Uterus (tissue), 4 donors: ENCODE measurements around the gene PARD3. TPM values are rescaled to one million over a fixed set of nuclear protein-coding genes. Genes with fewer than 3 reads are reported as not detected.

Source experiments
- DNase-seq, 2 donors: peaks; one replicate each; pipeline ENCODE4 v3.0.0-alpha.2; 2019 to 2020
- H3K27ac ChIP-seq, 2 donors: fragments of 200-600 bp; sonication (generic); 1 replicate in 1 of 2; 2 replicates in 1 of 2; pipeline ENCODE4 v1.5.1; 2016 to 2018
- H3K27me3 ChIP-seq, 2 donors: fragments of 200-600 bp; sonication (generic); one replicate each; pipeline ENCODE4 v1.5.1; 2018 to 2019; ENCODE audit warnings: control low read depth in 1 of 2
- H3K36me3 ChIP-seq, 2 donors: fragments of 200-600 bp; sonication (generic); one replicate each; pipeline ENCODE4 v1.5.1; 2019; ENCODE audit warnings: control low read depth in 1 of 2
- H3K4me1 ChIP-seq, 2 donors: fragments of 200-600 bp; sonication (generic); one replicate each; pipeline ENCODE4 v1.5.1; 2018 to 2019; ENCODE audit warnings: control low read depth in 1 of 2
- H3K4me3 ChIP-seq, 2 donors: fragments of 200-600 bp; sonication (generic); 1 replicate in 1 of 2; 2 replicates in 1 of 2; pipeline ENCODE4 v1.5.1; 2018 to 2019; ENCODE audit warnings: mild to moderate bottlenecking in 1 of 2
- H3K9me3 ChIP-seq, 2 donors: fragments of 200-600 bp; sonication (generic); one replicate each; pipeline ENCODE4 v1.5.1; 2019; ENCODE audit warnings: control low read depth in 1 of 2
- POLR2A ChIP-seq, 2 donors: fragments of 450-650 bp; IDR thresholded peaks; one replicate each; pipeline ENCODE4 v1.6.1; 2016; ENCODE audit warnings: antibody characterized with exemption in 2 of 2, mild to moderate bottlenecking in 1 of 2, moderate library complexity in 1 of 2
- intact Hi-C: fragments of 100-400 bp; cut with DNase I; formaldehyde crosslinking; loops from one replicate; pipeline ENCODE4 v1.15.1; 2023; ENCODE audit warnings: low total_unique reads
- total RNA-seq, 4 donors: library from RNA; depleted of rRNA in 3 of 4; stranded (reverse); fragments of >200 nt in 3 of 4; gene quantifications; one replicate each; pipeline versions ENCODE4 v1.1.0 to v1.2.4, GENCODE V29; 2014 to 2023
- TF ChIP-seq, protein P1 (sequence below), 4 experiments: fragments of 200-600 bp in 2 of 4; fragments of 450-650 bp in 2 of 4; sonication (generic) in 2 of 4; IDR thresholded peaks; one replicate each; pipeline ENCODE4 v1.5.1; 2016 to 2019; ENCODE audit warnings: antibody characterized with exemption in 4 of 4, mild to moderate bottlenecking in 2 of 4, moderate library complexity in 1 of 4
- donor health status: DM: yes; HTN: yes; CAD: no.

The PARD3 gene
- total RNA-seq, 4 donors from 2014 or later, result 42.1 to 96.1 (median 51.5) TPM

- DNase-seq, result peak; percentile 25 to 30
- H3K4me1 ChIP-seq, result peaks cover 4 to 13% of the 10 kb centered on the region in 2 donors
- H3K27me3 ChIP-seq, result no peaks in the 10 kb centered on the region
- no peaks in the 10 kb centered on the region for H3K36me3 ChIP-seq
- TF ChIP-seq POLR2A (IDR thresholded peaks at IDR 0.05), result no peak
- TF ChIP-seq, protein P1, sequence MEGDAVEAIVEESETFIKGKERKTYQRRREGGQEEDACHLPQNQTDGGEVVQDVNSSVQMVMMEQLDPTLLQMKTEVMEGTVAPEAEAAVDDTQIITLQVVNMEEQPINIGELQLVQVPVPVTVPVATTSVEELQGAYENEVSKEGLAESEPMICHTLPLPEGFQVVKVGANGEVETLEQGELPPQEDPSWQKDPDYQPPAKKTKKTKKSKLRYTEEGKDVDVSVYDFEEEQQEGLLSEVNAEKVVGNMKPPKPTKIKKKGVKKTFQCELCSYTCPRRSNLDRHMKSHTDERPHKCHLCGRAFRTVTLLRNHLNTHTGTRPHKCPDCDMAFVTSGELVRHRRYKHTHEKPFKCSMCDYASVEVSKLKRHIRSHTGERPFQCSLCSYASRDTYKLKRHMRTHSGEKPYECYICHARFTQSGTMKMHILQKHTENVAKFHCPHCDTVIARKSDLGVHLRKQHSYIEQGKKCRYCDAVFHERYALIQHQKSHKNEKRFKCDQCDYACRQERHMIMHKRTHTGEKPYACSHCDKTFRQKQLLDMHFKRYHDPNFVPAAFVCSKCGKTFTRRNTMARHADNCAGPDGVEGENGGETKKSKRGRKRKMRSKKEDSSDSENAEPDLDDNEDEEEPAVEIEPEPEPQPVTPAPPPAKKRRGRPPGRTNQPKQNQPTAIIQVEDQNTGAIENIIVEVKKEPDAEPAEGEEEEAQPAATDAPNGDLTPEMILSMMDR (IDR thresholded peaks at IDR 0.05), result no peak
- H3K4me3 ChIP-seq, result peak overlapping the region; percentile 56 to 94
- intact Hi-C loops, result loop anchor here (10.0 kb wide), 1 partner anchor 132 kb away; no protein-coding TSS in a partner anchor
- no peaks in the 10 kb centered on the region for H3K9me3 ChIP-seq
- peak overlapping the region; percentile 88 to 95 for H3K27ac ChIP-seq
Observed at GRCh38 chr10:34816501-34817002, 1.5 kb upstream of the PARD3 start.

GRCh38 chr10:34816085-34816496, 995 bp upstream of the PARD3 start:
- Histone ChIP-seq H3K27me3 (no peaks in the 10 kb centered on the region), H3K4me3 (peak overlapping the region; percentile 56 to 94), H3K27ac (peak overlapping the region; percentile 88 to 95), H3K4me1 (peaks cover 4 to 13% of the 10 kb centered on the region in 2 donors), H3K36me3 (no peaks in the 10 kb centered on the region), H3K9me3 (no peaks in the 10 kb centered on the region)
- intact Hi-C loops, result loop anchor here (10.0 kb wide), 1 partner anchor 131 kb away; no protein-coding TSS in a partner anchor
- no peak for DNase-seq
- TF ChIP-seq, protein P1 (IDR thresholded peaks at IDR 0.05), result no peak
- no peak for TF ChIP-seq POLR2A (IDR thresholded peaks at IDR 0.05)

DNA sequence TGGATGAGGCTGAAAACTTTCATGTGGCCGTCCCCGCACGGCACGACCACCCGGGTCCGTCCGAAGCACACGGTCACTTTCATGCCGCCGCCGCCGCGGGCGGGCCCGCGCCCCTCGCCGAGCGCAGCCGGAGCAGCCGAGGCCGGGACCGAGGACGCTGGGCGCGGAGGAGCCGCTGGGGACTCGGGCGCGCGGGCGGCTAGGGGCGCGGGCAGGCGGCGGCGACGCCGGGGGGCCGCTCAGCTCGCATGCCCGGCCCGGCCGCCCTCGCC, 247 bp downstream of the PARD3 start:
- Histone ChIP-seq H3K27me3 (no peaks in the 10 kb centered on the region), H3K4me3 (peak overlapping the region; percentile 56 to 94), H3K4me1 (peaks cover 4 to 13% of the 10 kb centered on the region in 2 donors), H3K9me3 (no peaks in the 10 kb centered on the region), H3K36me3 (no peaks in the 10 kb centered on the region), H3K27ac (peak overlapping the region; percentile 88 to 95)
- TF ChIP-seq, protein P1 (IDR thresholded peaks at IDR 0.05), result no peak
- no peak for TF ChIP-seq POLR2A (IDR thresholded peaks at IDR 0.05)
- intact Hi-C loops, result loop anchor here (10.0 kb wide), 1 partner anchor 130 kb away; no protein-coding TSS in a partner anchor
- no peak for DNase-seq

- intact Hi-C loops, result loop anchor here (10.0 kb wide), 1 partner anchor 130 kb away; no protein-coding TSS in a partner anchor
- H3K4me3 ChIP-seq, result peak overlapping the region; percentile 56 to 94
- H3K4me1 ChIP-seq, result peaks cover 4 to 13% of the 10 kb centered on the region in 2 donors
- peak overlapping the region; percentile 88 to 95 for H3K27ac ChIP-seq
- no peaks in the 10 kb centered on the region for H3K36me3 ChIP-seq
- H3K9me3 ChIP-seq, result no peaks in the 10 kb centered on the region
- DNase-seq, result peak; percentile 47 to 58
- H3K27me3 ChIP-seq, result no peaks in the 10 kb centered on the region
- TF ChIP-seq, protein P1 (IDR thresholded peaks at IDR 0.05), result no peak
- peak in 1 of 2 donors; percentile 9 for TF ChIP-seq POLR2A (IDR thresholded peaks at IDR 0.05)
Observed at GRCh38 chr10:34814223-34814912, 728 bp downstream of the PARD3 start.

GRCh38 chr10:34813626-34814222, 1.4 kb downstream of the PARD3 start:
- TF ChIP-seq, protein P1 (IDR thresholded peaks at IDR 0.05), result no peak
- no peak for TF ChIP-seq POLR2A (IDR thresholded peaks at IDR 0.05)
- no peaks in the 10 kb centered on the region for H3K27me3 ChIP-seq
- peak overlapping the region; percentile 88 to 95 for H3K27ac ChIP-seq
- no peaks in the 10 kb centered on the region for H3K9me3 ChIP-seq
- DNase-seq, result peak in 1 of 2 donors; percentile 32
- H3K36me3 ChIP-seq, result no peaks in the 10 kb centered on the region
- H3K4me1 ChIP-seq, result peaks cover 4 to 13% of the 10 kb centered on the region in 2 donors
- intact Hi-C loops, result loop anchor here (10.0 kb wide), 1 partner anchor 129 kb away; no protein-coding TSS in a partner anchor
- H3K4me3 ChIP-seq, result peak overlapping the region; percentile 56 to 94
